Activated CD4-positive, alpha-beta T cell treated with anti-CD3 and anti-CD28 coated beads, Interleukin-2, amount 50 U/mL, for 1 hour (primary cell): ENCODE data around the gene RASSF7.
"Not testable (repeated sequence)": the region's sequence is repeated elsewhere in the genome, so short reads cannot be mapped to it uniquely, and the experiment has no call there.

Source experiments
- DNase-seq: peaks from one replicate; pipeline ENCODE4 v3.0.0-alpha.2; 2020

Gene RASSF7, protein sequence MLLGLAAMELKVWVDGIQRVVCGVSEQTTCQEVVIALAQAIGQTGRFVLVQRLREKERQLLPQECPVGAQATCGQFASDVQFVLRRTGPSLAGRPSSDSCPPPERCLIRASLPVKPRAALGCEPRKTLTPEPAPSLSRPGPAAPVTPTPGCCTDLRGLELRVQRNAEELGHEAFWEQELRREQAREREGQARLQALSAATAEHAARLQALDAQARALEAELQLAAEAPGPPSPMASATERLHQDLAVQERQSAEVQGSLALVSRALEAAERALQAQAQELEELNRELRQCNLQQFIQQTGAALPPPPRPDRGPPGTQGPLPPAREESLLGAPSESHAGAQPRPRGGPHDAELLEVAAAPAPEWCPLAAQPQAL

DNA sequence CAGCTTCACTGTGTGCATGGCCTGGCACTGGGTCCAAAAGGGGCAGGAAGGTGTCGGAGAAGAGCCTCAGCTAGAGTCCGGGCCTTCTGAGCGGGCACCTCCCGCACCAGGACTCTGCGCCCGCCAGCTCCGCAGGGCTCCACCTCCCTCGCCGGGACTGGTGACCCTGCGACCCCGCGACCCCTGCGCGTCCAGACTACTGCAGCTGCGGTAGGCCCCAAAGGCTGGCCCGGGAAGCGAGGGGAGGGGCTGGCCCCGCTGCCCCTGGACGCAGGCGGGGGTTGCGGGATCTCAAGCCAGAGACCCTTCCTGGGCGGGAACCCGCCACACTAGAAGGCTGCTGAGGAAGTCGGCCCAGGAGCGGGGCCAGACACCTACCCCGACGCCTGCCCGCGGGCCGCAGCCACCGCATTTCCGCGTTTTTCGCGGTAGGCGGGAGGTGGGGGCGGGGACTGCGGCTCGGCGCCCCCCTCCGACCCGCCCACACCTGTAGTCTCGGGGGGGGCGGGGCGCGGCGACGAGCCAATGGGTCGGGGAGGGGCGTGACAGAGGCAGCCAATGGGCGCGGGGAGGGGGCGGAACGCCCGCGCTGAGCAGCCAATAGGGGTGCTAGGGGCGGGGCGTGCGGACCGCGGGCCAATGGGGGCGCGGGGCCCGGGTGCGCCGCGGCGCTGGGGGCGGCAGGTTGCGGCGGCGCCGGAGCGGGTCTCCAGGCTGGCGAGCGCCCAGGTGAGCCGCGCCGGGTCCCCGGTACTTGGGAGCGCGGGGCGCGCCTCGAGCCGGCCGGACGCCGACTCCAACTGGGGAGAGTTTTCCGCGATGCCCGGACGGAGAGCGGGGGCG is at the start of gene RASSF7, which contains the start of gene LMNTD2:
RASSF7 (plus strand) TSS at position 666 of the 843 bp plus-strand sequence. CDS start 799 bp downstream, outside the sequence.
LMNTD2 (minus strand) TSS at position 434 of the 843 bp plus-strand sequence; CDS start at position 412, 22 bp downstream.
- DNase-seq, result peak; percentile 97

DNA sequence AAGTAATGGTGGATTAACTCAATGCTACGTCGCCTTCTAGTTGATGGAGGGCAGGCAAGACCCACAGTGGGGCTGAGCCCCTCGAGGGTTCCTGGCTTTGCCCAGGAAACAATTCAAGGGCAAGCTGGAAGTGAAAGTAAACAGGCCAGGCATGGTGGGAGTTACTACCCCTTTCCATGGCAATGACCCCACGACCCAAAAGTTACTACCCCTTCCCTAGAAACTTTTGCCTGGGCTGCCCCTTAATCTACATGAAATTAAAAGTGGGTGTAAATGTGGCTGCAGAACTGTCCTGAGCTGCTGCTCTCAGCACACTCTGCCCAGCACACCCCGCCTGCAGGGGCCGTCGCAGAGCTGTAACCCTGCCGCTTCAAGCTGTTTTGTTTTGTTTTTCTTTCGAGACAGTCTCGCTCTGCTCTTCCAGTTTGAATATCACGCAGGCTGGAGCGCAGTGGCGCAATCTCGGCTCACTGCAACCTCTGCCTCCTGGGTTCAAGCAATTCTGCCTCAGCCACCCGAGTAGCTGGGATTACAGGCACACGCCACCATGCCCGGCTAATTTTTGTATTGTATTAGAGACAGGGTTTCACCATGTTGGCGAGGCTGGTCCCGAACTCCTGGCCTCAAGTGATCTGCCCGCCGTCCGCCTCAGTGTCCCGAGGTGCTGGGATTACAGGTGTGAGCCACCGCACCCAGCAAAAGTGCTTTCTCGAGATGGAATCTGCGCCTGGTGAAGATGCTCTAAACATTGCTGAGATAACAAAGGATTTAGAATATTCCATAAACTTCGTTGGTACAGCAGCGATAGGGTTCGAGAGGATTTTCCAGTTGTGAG is 47.8 kb upstream of the RASSF7 start:
- DNase-seq, result no peak

DNA sequence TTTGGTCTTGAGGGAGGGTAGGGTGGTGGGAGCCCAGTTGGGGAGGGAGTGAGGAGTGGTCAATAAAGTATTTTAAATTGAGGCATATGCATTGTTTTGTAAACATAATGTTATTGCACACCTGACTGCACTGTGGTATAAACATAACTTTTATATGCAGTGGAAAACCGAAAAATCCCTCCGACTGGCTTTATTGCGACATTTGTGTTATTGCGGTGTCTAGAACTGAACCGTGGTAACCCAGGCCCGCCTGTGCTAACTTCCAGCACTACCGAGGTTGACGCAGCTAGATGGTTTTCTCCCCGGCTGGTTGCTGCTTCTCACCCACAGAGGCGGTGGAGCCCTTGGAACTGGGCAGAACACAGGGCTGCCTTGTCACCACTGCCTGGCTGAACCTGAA is 46.2 kb upstream of the RASSF7 start:
- no peak for DNase-seq

DNA sequence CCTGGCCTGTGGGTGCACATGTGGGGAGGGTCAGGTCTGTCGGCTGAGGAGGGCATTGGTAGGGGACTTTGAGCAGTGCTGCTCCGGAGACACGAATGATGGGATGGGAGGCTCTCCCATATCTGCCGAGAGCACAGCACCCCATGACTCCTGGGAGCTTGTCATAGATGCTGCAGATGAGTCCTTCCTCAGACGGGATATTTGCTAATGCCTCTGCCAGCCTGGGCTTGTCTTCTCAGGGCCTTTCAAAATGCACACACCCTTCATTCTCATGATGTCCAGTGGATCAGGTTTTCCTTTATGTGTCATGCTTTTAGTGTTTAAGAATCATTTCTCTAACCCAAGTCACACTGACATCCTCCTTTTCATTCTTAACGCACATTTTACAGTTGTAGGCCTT is 45.6 kb upstream of the RASSF7 start:
- no peak for DNase-seq

DNA sequence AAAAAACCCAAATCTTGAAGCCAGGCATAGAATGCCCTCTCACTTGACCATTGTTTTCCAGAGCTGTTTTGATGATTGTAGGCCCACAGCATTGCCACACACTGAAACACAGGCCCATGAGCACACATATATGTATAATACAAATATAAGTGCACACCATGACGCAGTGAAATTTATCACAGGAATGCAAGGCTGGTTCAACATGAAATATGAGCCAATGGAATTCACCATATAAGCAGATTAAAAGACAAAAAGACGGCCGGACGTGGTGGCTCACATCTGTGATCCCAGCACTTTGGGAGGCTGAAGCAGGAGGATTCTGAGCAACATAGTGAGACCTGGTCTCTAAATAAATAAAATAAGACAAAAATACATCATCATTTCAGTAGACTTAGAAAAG is 44.4 kb upstream of the RASSF7 start:
- DNase-seq, result no peak

DNA sequence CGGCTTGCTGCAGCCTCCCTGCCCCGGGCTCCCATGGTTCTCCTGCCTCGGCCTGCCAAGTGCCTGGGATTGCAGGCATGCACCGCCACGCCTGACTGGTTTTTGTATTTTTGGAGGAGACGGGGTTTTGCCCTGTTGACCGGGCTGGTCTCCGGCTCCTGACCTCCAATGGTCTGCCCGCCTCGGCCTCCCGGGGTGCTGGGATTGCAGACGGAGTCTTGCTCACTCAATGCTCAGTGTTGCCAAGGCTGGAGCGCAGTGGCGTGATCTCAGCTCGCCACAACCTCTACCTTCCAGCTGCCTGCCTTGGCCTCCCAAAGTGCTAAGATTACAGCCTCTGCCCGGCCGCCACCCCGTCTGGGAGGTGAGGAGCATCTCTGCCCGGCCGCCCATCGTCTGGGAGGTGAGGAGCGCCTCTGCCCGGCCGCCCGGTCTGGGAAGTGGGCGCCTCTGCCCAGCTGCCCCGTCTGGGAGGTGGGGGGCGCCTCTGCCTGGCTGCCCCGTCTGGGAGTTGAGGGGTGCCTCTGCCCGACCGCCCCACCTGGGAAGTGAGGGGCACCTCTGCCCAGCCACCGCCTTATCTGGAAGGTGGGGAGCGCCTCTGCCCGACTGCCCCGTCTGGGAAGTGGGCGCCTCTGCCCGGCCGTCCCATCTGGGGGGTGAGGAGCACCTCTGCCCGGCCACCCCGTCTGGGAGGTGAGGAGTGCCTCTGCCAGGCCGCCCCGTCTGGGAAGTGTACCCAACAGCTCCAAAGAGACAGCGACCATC is 43.7 kb upstream of the RASSF7 start:
- not testable (repeated sequence) for DNase-seq

DNA sequence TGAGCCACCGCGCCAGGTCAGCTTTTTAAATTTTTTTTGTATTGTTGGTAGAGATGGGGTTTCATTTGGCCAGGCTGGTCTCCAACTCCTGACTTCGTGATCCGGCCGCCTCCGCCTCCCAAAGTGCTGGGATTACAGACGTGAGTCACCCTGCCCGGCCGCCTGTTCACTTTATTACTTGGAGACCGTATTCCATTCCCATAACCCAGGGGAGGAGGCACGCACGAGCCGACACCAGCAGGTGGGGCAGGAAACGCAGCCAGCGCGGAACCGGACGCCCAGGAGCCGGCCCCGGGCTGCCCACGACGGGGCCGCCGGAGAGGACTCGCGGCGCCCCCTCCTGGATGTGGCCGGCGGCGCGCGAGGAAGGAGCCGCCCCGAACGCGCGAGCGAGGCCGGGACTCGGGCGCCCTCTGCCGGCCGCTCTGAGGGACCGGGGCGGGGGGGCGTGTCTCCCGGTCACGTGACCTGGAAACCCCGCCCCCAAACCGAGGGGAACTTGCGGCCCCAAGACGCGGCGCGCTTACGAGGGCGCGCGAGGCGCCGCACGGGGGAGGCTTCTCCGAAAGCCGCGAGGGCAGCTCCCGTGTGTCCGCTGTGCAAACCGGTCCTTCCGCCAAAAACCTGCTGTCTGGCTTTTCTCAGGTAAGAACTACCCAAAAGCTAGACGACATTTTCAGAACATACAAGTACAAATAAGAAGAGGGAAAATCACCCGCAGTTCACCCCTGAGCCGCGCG is 42.1 kb upstream of the RASSF7 start:
- peak; percentile 86 for DNase-seq

DNA sequence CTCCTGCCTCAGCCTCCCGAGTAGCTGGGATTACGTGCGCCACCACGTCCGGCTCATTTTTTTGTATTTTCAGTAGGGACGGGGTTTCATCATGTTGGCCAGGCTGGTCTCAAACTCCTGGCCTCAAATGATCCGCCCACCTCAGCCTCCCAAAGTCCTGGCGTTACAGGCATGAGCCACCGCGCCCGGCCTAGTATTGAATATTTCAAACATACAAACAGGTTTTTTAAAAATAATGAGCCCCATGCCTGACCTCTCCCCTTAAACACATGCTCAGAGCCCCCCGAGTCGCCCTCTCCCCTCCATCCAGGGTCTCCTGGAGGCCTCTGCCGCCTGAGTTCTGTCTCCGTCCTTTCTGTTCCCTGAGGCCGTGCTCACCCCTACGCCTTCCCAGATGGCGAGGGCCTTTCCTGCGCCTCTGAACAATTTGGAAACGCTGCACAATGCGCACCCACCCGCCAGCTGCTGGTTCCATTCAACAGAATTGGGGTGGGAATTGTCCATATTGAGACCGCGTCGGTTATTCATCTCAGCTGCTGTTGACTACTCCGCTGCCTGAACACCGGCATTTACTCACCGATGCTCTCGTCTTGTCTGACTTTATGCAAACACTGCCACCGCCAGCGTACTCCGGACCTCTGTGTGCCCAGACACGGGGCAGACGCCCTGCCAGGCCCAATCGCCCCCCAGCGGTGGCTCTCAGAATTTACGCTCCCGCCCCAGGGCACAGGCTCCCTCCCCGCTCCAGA is 40.2 kb upstream of the RASSF7 start:
- DNase-seq, result no peak

DNA sequence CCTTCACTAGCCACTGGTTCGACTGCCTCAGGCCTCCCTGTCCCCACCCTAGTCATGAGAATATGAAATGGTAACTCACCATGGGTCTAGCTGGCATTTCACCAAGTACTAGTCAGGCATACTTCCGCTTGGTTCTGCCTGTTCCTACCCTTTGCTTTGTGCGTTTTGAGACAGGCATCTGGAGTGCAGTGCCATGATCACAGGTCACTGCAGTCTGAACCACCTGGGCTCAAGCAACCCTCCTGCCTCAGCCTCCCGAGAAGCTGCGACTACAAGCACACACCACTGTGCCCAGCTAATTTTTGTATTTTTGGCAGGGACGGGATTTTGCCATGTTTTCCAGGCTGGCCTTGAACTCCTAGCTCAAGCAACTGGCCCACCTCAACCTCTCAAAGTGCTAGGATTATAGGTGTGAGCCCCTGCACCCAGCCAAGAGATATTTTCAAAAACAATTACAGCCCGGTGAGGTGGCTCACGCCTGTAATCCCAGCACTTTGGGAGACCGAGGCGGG is 39.5 kb upstream of the RASSF7 start:
- DNase-seq, result no peak

DNA sequence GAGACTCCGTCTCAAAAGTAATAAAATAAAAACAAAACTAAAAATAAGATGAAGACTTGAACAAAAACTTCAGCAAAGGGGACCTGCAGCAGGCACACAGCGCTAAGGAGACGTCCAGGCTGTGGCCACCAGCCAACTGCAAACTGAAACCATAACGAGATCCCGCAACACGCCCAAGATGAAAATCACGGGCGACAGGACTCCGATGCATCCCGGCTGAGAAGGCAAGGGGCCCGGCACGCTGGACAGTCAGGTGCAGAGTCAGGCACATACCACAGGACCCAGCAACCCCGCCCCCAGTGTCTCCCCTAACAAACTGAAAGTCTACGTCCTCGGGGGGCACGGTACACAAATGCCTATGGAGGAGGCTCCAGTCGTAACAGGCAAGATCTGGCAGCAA is 34.6 kb upstream of the RASSF7 start:
- no peak for DNase-seq

DNA sequence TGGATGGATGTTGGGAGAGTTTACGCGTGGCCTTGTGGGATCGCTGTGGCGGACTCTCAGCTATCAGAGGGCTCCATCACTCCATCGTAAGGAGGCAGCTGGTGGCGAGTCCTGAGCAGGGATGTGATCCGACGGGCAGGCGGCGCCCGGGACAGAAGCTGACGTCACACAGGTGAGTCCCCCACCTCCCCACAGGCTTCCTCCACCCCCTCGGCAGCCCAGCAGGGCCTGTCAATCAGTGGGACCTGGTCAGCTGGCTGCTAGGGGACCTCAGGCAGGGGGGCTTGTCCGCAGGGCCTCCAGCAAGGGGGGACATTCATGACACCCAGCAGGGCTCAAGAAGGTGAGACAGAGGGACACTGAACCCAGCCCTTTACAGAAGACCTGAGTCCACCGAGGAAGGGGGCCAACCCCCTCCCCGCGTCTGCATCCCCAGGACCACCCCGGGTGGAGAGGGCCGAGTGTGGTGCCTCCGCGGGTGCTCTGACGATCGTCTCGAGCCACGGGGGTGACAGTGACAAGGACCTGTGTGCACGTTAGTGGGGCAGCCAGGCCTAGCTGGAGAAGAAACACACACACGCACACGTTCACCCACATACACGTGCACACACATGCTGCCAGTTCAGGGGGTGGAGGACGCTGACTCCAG is 32.5 kb upstream of the RASSF7 start:
- DNase-seq, result no peak

DNA sequence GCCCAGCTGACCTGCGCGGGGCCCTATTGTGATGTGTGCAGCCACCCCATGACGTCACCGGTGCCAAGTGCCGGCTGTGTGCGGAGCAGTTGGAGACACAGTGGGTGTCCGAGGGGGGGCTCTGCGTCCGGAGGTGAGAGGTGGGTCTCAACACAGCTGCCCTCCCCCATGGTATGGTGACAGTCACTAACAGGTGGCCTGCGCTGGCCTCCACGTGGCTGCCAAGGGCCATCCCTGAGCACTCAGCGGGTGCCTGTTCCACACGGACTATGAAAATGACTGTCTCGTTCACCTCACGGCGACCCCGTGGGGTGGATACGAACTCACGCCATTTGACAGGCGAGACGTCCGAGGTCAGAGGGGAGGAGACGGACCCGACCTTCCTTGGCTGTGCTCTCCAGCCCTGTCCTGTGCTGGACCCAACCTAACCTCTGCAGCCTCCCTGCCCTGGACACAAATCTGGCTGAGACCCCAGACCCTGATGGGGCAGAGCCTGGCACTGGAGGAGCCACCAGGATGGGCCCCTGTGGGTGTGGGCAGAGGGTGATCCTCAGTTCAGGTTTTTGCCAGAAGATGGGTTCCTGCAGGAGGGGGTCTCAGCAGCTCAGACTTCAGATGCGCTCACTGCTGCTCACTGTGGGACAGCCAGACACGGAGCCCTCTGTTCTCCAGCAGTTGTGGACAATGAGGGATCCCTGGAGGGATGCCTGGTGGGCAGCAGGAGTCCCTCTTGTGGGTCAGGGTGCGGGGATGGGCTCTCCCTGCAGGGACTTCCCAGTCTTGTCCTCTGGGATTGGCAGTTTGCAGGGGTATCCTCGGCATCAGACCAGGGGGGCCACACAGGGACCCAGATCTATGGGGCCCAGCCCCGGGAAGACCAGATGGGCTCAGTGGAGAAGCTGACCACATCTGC is 31.7 kb upstream of the RASSF7 start:
- no peak for DNase-seq

DNA sequence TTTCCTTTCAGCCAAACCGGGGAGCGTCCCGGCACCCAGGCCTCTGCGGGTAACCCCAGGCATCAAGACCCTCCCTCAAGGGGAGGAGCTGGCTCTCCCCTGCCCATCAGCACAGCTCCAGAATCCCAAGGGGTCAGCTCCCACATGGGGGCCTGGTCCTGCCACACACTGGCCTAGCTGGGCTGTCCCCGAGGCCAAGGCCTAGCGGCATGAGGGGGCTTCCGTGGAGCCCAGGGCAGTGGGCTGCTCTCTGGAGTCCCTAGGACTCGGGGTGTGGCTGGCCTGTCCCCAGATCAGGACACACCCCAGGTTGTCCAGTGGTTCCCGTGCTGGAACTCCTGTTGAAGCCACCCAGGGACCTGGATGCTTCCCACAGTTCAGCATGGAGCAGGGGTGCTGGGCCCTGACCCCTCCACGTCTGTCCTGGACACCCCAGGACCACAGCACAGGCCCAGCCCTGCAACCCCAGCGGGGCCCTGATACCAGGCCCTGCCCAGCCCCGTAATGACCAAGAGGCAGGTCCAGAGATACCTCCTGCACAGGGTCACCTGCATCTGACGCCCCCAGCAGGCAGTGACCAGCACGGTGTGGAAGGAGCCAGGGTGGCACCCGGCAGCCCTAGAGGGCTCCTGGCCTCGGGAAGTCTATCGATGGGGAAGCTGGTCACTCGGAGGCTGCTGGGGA is 30.9 kb upstream of the RASSF7 start:
- DNase-seq, result no peak

DNA sequence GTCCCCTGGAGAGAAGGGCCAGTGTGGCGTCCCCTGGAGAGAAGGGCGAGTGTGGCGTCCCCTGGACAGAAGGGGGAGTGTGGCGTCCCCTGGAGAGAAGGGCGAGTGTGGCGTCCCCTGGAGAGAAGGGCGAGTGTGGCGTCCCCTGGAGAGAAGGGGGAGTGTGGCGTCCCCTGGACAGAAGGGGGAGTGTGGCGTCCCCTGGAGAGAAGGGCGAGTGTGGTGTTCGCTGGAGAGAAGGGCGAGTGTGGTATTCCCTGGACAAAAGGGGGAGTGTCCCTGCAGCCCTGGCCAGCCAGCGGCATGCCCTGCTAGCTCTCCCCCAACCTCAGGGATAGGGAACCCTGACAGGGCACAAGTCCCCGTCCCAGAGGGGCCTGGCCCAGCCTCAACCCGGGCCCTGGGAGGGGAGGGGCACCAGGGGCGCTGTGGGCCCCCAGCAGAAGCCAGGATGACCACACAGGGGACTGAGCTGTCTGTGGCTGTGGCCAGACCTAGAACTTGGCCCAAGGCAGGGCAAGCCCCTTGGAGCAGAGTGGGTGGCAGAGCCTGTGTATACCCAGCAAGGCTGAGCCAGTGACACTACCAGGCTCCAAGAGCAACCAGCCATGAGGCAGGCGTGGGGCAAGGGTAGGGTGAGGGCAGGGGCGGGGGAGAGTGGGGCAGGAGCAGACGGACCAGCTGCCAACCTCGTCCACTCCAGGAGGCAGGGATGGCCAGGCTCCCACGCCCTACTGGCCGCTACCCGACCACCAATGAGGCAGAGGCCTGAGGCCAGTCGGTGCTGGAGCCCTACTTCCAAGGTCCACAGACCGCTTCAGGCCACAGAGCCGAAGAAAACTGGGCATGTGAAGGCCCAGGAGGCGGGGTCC is 29.6 kb upstream of the RASSF7 start:
- no peak for DNase-seq

DNA sequence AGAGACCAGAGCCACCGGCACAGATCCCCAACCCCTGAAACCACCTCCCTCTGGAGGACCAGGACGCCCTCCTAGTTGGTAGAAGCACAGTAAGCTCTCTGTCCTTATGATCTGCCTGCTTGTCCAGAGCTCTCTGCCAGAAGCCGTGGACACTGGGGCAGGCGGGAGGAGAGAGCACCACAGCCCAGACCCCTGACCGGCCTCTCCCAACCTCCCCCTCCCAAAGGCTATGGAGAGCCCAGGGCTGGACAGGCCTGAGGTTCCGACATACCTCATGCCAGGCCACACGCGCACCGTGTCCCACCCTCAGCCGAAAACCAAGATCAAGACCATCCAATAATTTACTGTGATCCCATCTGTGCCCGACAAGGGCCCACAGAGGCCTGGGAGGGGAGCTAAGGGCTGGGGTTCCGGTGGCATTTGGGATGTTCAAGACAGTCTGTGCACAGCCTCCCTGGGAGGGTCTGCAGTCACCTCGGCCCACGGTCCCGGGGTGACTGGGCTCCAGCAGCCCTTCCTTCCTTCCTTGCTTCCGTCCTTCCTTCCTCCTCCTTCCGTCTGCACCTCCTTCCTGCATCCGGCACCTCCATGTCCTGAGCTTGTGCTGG is 28.7 kb upstream of the RASSF7 start:
- no peak for DNase-seq

DNA sequence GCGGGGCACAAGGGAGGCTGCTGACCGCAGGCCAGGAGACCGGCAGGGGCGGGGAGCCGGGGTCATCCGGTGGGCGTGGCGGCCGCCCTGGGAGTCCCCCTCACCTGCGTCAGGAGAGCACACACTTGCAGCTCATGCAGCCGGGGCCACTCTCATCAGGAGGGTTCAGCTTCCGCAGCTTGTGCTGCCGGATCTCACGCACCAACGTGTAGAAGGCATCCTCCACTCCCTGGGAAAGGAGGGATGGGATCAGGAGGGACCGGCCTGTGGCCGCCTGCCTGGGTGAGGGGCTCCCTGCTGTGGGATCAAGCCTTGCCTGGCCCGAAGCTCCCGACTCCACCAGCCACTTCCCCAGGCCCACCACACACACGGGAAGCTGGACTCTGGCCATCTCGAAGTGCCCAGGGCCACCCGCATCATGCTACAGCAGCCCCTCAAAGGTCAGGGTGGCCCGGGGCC is 28.2 kb upstream of the RASSF7 start:
- no peak for DNase-seq
